Measurements from ENCODE around the gene CCL20. TPM values are rescaled to one million over a fixed set of nuclear protein-coding genes. Genes with fewer than 3 reads are reported as not detected.

CCL20 gene
- total and polyA plus RNA-seq, 2 of the 13 experiments (the other 11 are each of a cell fraction or from before 2014, with no cell fraction given): 223 to 903 TPM

GRCh38 chr2:227766373-227766883 lies 47.2 kb upstream of the CCL20 start (continued):
- TF ChIP-seq SSRP1 (CRISPR knock-in tag; IDR thresholded peaks at IDR 0.05) (peak; percentile 82; the same call in 1 of the 2 replicates), AKAP8 (CRISPR knock-in tag; IDR thresholded peaks at IDR 0.05) (no peak), ZFY (CRISPR knock-in tag; IDR thresholded peaks at IDR 0.05) (peak; percentile 37; the same call in 1 of the 2 replicates), ZNF709 (CRISPR knock-in tag; IDR thresholded peaks at IDR 0.05) (no peak), ZBTB37 (CRISPR knock-in tag; IDR thresholded peaks at IDR 0.05) (no peak), AFF4 (CRISPR knock-in tag; IDR thresholded peaks at IDR 0.05) (no peak; the same call in 1 of the 2 replicates)

- no peak for DNase-seq (ENCODE audit: low spot score)
- no peaks in the 10 kb centered on the region for H3K79me2 ChIP-seq (ENCODE audit: insufficient read depth, low read length)
- no peak for FAIRE-seq
- H3K27me3 ChIP-seq (ENCODE audit: control insufficient read depth in 1 of 2, insufficient read depth in 2 of 2, low read length in 2 of 2): no peaks in the 10 kb centered on the region
- CTCF ChIA-PET (ENCODE audit: low intra/inter-chr PET ratio, low total read pairs): no interaction called here
- no peaks in the 10 kb centered on the region for H3K36me3 ChIP-seq (replicated peaks in 1 of 2; ENCODE audit: control insufficient read depth in 1 of 2, insufficient read depth in 2 of 2, low read length in 2 of 2)
- TF ChIP-seq ETS1 (CRISPR knock-in tag; IDR thresholded peaks at IDR 0.05) (no peak), ZBTB33 (CRISPR knock-in tag; IDR thresholded peaks at IDR 0.05) (0 out of 2 replicates have a peak, but pooled peaks have one; percentile 5)
- no peaks in the 10 kb centered on the region for H4K20me1 ChIP-seq (ENCODE audit: insufficient read depth, low read length)
- no peak overlapping the region for H3K9ac ChIP-seq (ENCODE audit: insufficient read depth, low read depth, low read length)
- ATAC-seq: no peak
- peaks cover 56% of the 10 kb centered on the region for H3K4me1 ChIP-seq (ENCODE audit: insufficient read depth, low read length)
- H3K4me2 ChIP-seq (ENCODE audit: low read depth, low read length): no peak overlapping the region
- no peak overlapping the region for H3K4me3 ChIP-seq (replicated peaks in 1 of 3; ENCODE audit: insufficient read depth in 1 of 3, low read depth in 2 of 3, low read length in 3 of 3)
- no TSS peak for BruUV-seq (replicated peaks)
- no peak overlapping the region for H3K27ac ChIP-seq (ENCODE audit: extremely low read length, insufficient read depth, low read length)
- intact Hi-C loops (cut with micrococcal nuclease; ENCODE audit: unreplicated experiment): loop anchor here (2.0 to 10.0 kb wide), 2 partner anchors 203 to 295 kb away; partner anchors contain the start of gene AGFG1
- POLR2A ChIA-PET: no interaction called here
- H3K9me3 ChIP-seq (ENCODE audit: low read length): no peaks in the 10 kb centered on the region
- in situ Hi-C loops (cut with HindIII; ENCODE audit: extremely low pct_ligation_motif_present, low pct_unique_long_range_greater_than_20kb): loop anchor here (5.0 to 10.0 kb wide), 5 partner anchors 94 to 633 kb away; partner anchors contain the start of gene AGFG1
- 86% methylated on average over 17 of the region's 22 CpGs for WGBS (ENCODE audit: low lambda C conversion rate)
- no peak overlapping the region for H2AFZ ChIP-seq (ENCODE audit: low read length)
Observed at GRCh38 chr2:227767830-227768229, 45.8 kb upstream of the CCL20 start.
